Heart left ventricle (tissue), 16 donors: ENCODE measurements around the gene AKAP12. TPM values are rescaled to one million over a fixed set of nuclear protein-coding genes. Genes with fewer than 3 reads are reported as not detected.

Source experiments
- ATAC-seq, 4 donors: fragments of 200-7000 bp; cut with Tn5 transposase; one replicate each; pipeline ENCODE4 v1.9.1; 2020 to 2022; ENCODE audit warnings: moderate library complexity in 4 of 4, mild to moderate bottlenecking in 3 of 4, moderate number of reproducible peaks in 1 of 4
- DNase-seq, 5 donors: peaks; one replicate each; pipeline ENCODE4 v3.0.0-alpha.2; 2020
- H3K27ac ChIP-seq, 12 donors: fragments of 200-600 bp; sonication (generic) in 4 of 12; one replicate each; pipeline versions ENCODE4 v1.5.0 to v1.8.0; 2016 to 2022; ENCODE audit warnings: mild to moderate bottlenecking in 2 of 12
- H3K27me3 ChIP-seq, 9 donors: fragments of 200-600 bp; sonication (generic) in 2 of 9; one replicate each; pipeline versions ENCODE4 v1.5.1 to v1.8.0; 2016 to 2022; ENCODE audit warnings: mild to moderate bottlenecking in 3 of 9
- H3K36me3 ChIP-seq, 9 donors: fragments of 200-600 bp; sonication (generic) in 2 of 9; one replicate each; pipeline versions ENCODE4 v1.5.0 to v1.8.0; 2018 to 2022; ENCODE audit warnings: mild to moderate bottlenecking in 2 of 9
- H3K4me1 ChIP-seq, 12 donors: fragments of 200-600 bp; sonication (generic) in 4 of 12; one replicate each; pipeline versions ENCODE4 v1.5.0 to v1.8.0; 2016 to 2022; ENCODE audit warnings: mild to moderate bottlenecking in 3 of 12
- H3K4me3 ChIP-seq, 12 donors: fragments of 200-600 bp; sonication (generic) in 4 of 12; one replicate each; pipeline versions ENCODE4 v1.5.0 to v1.8.0; 2017 to 2022; ENCODE audit warnings: mild to moderate bottlenecking in 9 of 12, moderate library complexity in 4 of 12
- H3K9me3 ChIP-seq, 12 donors: fragments of 200-600 bp; sonication (generic) in 4 of 12; one replicate each; pipeline versions ENCODE4 v1.5.0 to v1.8.0; 2016 to 2022; ENCODE audit warnings: mild to moderate bottlenecking in 1 of 12
- POLR2A ChIP-seq, 2 donors: fragments of 450-650 bp; IDR thresholded peaks; one replicate each; pipeline ENCODE4 v1.6.1; 2017; ENCODE audit warnings: antibody characterized with exemption in 2 of 2, mild to moderate bottlenecking in 2 of 2, moderate library complexity in 2 of 2
- WGBS, 4 donors: extraction: QIAGEN DNeasy Blood & Tissue Kit in 2 of 4; methylation state at CpG; one replicate each; pipeline versions ENCODE4 v1.1.5 to v1.1.7; 2013 to 2018; 5-methylcytosine and 5-hydroxymethylcytosine counted together
- intact Hi-C, 10 donors: fragments of 100-400 bp; cut with DNase I; formaldehyde crosslinking; loops; one replicate each; pipeline versions ENCODE4 v1.11.1 to v1.14.2; 2022
- polyA plus RNA-seq, 2 donors: library from polyadenylated mRNA; stranded (reverse); fragments of 200-250 nt; gene quantifications; one replicate each; pipeline ENCODE4 v1.2.3, GENCODE V29; 2013
- total RNA-seq, 9 donors: library from RNA; depleted of rRNA in 2 of 9; stranded (reverse); fragments of >200 nt in 2 of 9; fragmentation: NEBNext Ultra II Directional in 3 of 9; extraction: Animal tissue kit (Norgen Biotek cat#: 25700) in 3 of 9; gene quantifications; one replicate each; pipeline versions ENCODE4 v1.1.0 to v1.2.4, GENCODE V29; 2016 to 2023
- TF ChIP-seq, protein P1 (sequence below), 12 donors: fragments of 200-600 bp; sonication (generic) in 4 of 12; IDR thresholded peaks; one replicate each; pipeline versions ENCODE4 v1.5.0 to v1.8.0; 2018 to 2022; ENCODE audit warnings: antibody characterized with exemption in 12 of 12, mild to moderate bottlenecking in 5 of 12
- donor health status: ischemic (EF 13 %, LVEDD 7.1; RV severe dilation, severe dysfunction).
- donor health status: healthy with polysubstance abuse.
- donor health status: DM: no; HTN: yes; CAD: no.
- donor health status: DM: no; HTN: no; CAD: no.
- donor health status: ischemic (EF 25% LVEDD 6.9; RV normal size, moderate dysfunction).
- donor health status: ischemic (EF 25% LVEDD 5.7; RV mildly dilated, moderate dysfunction).
- donor health status: healthy.
- donor health status: DM: yes; HTN: yes; CAD: no.
- donor health status: ischemic (EF 35%, LVEDD 5.7; RV mildly dilated, moderate dysfunction).
- donor health status: nonischemic (EF 11% LVEDD 7.7; RV severe dilation, severe dysfunction).
- donor health status: DM: yes; HTN: yes; CAD: no.
- donor health status: PGD.
- donor health status: ischemic (EF 29% LVEDD 5.4; RV normal size, mild dysfunction).
- donor health status: nonischemic (EF 23%, LVEDD 6.1; RV moderate dilation, normal function).

AKAP12 gene
- total and polyA plus RNA-seq, 11 donors, result 3.7 to 33.5 (median 13.8) TPM

DNA sequence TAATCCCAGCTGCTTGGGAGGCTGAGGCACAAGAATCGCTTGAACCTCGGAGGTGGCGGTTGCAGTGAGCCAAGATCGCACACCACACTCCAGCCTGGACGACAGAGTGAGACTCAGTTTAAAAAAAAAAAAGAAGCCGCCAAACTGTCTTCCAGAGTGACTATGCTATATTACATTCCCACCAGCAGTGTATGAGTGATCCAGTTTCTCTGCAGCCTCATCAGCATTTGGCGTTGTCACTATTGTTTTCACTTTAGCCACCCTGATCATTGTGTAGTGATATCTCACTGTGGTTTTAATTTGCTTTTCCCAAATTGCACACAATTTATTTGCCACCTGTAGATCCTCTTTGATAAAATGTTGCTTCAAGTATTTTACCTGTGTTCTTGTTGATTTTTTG, 6.0 kb upstream of the AKAP12 start:
- Histone ChIP-seq H3K27me3 (no peaks in the 10 kb centered on the region), H3K9me3 (no peaks in the 10 kb centered on the region), H3K4me3 (no peak overlapping the region), H3K36me3 (no peaks in the 10 kb centered on the region), H3K27ac (no peak overlapping the region), H3K4me1 (no peaks in the 10 kb centered on the region)
- ATAC-seq (no peak), DNase-seq (no peak)
- TF ChIP-seq, protein P1, sequence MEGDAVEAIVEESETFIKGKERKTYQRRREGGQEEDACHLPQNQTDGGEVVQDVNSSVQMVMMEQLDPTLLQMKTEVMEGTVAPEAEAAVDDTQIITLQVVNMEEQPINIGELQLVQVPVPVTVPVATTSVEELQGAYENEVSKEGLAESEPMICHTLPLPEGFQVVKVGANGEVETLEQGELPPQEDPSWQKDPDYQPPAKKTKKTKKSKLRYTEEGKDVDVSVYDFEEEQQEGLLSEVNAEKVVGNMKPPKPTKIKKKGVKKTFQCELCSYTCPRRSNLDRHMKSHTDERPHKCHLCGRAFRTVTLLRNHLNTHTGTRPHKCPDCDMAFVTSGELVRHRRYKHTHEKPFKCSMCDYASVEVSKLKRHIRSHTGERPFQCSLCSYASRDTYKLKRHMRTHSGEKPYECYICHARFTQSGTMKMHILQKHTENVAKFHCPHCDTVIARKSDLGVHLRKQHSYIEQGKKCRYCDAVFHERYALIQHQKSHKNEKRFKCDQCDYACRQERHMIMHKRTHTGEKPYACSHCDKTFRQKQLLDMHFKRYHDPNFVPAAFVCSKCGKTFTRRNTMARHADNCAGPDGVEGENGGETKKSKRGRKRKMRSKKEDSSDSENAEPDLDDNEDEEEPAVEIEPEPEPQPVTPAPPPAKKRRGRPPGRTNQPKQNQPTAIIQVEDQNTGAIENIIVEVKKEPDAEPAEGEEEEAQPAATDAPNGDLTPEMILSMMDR (IDR thresholded peaks at IDR 0.05), result no peak
- TF ChIP-seq POLR2A (IDR thresholded peaks at IDR 0.05), result no peak
- 92 to 96% (median 94%) methylated on average over 7 of the region's 7 CpGs for WGBS, 4 donors
- intact Hi-C loops, result no loop called here

DNA sequence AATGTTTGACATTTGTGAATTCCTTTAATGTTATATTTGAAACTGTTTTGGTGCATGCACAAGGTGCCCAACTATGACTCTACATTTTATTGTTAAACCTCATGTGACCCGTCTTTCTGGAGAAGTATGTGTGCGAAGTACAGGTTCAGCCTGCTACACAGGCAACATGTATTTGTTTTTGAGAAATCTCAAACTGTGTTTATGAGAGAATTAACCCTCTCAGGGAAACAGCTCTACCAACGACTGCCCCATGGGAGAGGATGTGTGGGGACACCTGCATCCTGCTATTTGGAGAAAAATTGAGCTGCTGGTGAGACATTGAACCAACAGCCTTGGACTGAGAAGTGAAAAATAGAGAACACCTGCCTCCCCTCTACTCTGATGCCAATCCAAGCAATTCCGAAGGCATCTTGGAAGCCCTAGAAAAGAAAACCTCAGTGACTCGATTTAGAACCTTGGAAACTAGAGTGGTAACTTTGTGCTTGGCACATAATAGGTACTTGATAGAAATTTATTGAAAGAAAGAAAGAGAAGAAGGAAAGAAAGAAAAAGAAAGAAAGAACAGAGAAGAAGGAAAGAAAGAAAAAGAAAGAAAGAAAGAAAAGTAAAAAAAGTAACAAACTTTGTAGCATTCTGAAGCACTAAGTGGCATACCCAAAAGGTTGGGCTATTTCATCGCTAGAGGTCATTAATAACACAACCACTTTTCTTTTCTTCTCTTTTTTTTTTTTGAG, 2.9 kb upstream of the AKAP12 start:
- peaks cover 0 to 26% (median 0%) of the 10 kb centered on the region in 9 donors for H3K27me3 ChIP-seq
- H3K27ac ChIP-seq, result no peak overlapping the region
- TF ChIP-seq, protein P1 (IDR thresholded peaks at IDR 0.05), result no peak
- TF ChIP-seq POLR2A (IDR thresholded peaks at IDR 0.05), result no peak
- no peak for DNase-seq
- no peaks in the 10 kb centered on the region for H3K9me3 ChIP-seq
- intact Hi-C loops, result loop anchor here in 2 of 10 donors (5.0 kb wide), 2 partner anchors 70 to 220 kb away; no protein-coding TSS in a partner anchor
- WGBS, 4 donors, result 86 to 89% (median 87%) methylated on average over 6 of the region's 6 CpGs
- peaks cover 0 to 19% (median 5%) of the 10 kb centered on the region in 12 donors for H3K4me1 ChIP-seq
- no peak for ATAC-seq
- no peaks in the 10 kb centered on the region for H3K36me3 ChIP-seq
- no peak overlapping the region for H3K4me3 ChIP-seq

DNA sequence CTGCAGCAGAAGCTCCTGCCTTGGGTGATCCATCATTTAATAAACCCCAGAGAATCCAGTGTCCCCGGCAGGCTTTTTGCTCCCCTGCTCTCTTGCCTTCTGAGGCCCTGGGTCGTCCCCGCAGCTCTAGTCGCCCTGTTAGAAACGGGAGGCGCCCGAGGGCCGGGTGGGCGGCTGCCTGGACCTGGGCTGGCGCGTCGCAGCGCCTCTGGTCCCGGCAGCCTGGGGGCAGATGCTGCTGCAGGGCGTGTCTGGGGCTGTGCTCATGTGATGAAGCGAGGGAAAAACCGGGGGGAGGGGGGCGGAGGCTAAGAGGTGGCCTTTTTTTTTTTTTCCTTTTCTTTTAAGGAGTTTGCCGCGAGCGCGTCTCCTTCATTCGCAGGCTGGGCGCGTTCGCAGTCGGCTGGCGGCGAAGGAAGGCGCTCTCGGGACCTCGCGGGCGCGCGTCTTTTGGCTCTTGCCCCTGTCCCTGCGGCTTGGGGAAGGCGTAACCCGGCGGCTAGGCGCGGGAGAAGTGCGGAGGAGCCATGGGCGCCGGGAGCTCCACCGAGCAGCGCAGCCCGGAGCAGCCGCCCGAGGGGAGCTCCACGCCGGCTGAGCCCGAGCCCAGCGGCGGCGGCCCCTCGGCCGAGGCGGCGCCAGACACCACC, 394 bp downstream of the AKAP12 start:
- Histone ChIP-seq H3K36me3 (no peaks in the 10 kb centered on the region), H3K9me3 (no peaks in the 10 kb centered on the region), H3K4me3 (peak overlapping the region; percentile 62 to 90 (median 72)), H3K4me1 (peaks cover 0 to 19% (median 5%) of the 10 kb centered on the region in 12 donors), H3K27ac (peak overlapping the region; percentile 52 to 97 (median 78)), H3K27me3 (peaks cover 0 to 45% (median 0%) of the 10 kb centered on the region in 9 donors)
- ATAC-seq, result peak; percentile 81 to 91 (median 90)
- intact Hi-C loops, result loop anchor here in 8 of 10 donors (2.0 to 10.0 kb wide), 6 partner anchors 82 to 348 kb away; no protein-coding TSS in a partner anchor
- WGBS, 4 donors, result 1% methylated on average over 18 to 60 of the region's 60 CpGs
- peak; percentile 80 to 90 (median 83) for DNase-seq
- TF ChIP-seq POLR2A (IDR thresholded peaks at IDR 0.05), result peak in 1 of 2 donors; percentile 41
- TF ChIP-seq, protein P1 (IDR thresholded peaks at IDR 0.05), result peak in 3 of 12 donors; percentile 8 to 35 (median 24)
